Measurements from ENCODE around the gene STXBP6. TPM values are rescaled to one million over a fixed set of nuclear protein-coding genes. Genes with fewer than 3 reads are reported as not detected.

STXBP6 gene
- total and polyA plus RNA-seq, 2 experiments from 2014 or later: 19.7 to 29.0 TPM

DNA sequence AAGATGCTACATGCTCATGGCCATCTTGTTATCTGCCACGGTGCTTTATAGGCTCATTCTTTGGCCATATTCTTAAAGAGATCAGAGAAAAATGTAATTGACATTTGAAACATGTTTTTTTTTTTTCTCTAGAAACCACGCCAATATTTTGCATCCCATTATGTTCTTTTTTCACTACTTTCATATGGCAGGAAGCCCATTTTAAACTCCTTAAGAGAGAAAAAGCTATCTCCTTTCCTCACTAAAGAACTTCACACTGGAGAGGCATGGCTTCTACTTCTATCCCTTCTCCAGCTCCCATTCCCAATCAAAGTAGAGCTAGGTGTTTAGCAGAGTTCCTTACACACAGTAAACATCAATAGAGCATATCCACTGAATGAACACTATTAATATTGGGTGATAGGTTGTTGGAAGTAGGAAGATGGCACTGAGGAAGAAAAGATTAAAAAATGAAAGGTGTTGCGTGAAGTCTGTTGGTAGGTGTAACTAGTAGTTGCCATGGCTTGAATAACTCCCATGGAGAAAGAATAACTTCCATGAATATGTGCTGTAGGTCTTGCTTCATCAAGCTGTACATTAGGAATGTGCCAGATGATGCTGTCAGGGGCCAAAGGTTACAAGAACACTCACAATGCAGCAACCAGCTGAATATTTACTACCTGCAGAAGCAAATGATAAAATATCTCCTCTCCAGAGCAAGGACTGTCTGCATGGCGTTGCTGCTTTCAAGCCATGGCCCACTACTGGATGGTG is 178.8 kb downstream of the STXBP6 start (continued):
- TF ChIP-seq, protein P1, sequence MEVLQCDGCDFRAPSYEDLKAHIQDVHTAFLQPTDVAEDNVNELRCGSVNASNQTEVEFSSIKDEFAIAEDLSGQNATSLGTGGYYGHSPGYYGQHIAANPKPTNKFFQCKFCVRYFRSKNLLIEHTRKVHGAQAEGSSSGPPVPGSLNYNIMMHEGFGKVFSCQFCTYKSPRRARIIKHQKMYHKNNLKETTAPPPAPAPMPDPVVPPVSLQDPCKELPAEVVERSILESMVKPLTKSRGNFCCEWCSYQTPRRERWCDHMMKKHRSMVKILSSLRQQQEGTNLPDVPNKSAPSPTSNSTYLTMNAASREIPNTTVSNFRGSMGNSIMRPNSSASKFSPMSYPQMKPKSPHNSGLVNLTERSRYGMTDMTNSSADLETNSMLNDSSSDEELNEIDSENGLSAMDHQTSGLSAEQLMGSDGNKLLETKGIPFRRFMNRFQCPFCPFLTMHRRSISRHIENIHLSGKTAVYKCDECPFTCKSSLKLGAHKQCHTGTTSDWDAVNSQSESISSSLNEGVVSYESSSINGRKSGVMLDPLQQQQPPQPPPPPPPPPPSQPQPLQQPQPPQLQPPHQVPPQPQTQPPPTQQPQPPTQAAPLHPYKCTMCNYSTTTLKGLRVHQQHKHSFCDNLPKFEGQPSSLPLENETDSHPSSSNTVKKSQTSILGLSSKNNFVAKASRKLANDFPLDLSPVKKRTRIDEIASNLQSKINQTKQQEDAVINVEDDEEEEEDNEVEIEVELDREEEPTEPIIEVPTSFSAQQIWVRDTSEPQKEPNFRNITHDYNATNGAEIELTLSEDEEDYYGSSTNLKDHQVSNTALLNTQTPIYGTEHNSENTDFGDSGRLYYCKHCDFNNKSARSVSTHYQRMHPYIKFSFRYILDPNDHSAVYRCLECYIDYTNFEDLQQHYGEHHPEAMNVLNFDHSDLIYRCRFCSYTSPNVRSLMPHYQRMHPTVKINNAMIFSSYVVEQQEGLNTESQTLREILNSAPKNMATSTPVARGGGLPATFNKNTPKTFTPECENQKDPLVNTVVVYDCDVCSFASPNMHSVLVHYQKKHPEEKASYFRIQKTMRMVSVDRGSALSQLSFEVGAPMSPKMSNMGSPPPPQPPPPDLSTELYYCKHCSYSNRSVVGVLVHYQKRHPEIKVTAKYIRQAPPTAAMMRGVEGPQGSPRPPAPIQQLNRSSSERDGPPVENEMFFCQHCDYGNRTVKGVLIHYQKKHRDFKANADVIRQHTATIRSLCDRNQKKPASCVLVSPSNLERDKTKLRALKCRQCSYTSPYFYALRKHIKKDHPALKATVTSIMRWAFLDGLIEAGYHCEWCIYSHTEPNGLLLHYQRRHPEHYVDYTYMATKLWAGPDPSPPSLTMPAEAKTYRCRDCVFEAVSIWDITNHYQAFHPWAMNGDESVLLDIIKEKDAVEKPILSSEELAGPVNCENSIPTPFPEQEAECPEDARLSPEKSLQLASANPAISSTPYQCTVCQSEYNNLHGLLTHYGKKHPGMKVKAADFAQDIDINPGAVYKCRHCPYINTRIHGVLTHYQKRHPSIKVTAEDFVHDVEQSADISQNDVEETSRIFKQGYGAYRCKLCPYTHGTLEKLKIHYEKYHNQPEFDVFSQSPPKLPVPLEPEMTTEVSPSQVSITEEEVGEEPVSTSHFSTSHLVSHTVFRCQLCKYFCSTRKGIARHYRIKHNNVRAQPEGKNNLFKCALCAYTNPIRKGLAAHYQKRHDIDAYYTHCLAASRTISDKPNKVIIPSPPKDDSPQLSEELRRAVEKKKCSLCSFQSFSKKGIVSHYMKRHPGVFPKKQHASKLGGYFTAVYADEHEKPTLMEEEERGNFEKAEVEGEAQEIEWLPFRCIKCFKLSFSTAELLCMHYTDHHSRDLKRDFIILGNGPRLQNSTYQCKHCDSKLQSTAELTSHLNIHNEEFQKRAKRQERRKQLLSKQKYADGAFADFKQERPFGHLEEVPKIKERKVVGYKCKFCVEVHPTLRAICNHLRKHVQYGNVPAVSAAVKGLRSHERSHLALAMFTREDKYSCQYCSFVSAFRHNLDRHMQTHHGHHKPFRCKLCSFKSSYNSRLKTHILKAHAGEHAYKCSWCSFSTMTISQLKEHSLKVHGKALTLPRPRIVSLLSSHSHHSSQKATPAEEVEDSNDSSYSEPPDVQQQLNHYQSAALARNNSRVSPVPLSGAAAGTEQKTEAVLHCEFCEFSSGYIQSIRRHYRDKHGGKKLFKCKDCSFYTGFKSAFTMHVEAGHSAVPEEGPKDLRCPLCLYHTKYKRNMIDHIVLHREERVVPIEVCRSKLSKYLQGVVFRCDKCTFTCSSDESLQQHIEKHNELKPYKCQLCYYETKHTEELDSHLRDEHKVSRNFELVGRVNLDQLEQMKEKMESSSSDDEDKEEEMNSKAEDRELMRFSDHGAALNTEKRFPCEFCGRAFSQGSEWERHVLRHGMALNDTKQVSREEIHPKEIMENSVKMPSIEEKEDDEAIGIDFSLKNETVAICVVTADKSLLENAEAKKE (CRISPR knock-in tag; IDR thresholded peaks at IDR 0.05): no peak

DNA sequence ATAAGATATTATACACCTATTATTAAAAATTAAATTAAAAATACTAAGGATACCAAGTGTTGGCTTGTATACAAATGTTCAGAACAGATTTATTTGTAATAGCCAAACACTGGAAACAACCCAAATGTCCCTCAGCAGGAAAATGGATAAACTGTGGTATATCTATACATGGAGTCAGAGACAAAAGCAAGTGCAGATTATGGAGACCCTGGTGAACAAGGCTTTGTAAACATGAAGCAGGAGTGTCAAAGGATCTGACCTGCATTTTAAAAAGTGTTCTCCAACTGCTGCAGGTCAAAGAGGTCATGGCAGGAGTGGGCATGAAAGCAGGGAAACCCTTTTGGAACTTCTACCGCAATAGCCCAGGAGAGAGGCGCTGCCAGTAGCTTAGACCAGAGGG is 181.6 kb downstream of the STXBP6 start:
- no peak overlapping the region for H3K4me3 ChIP-seq
- Mint-ChIP-seq H3K36me3 (ENCODE audit: low read depth) (no peaks in the 10 kb centered on the region), H3K27me3 (ENCODE audit: insufficient read depth, low read depth, poor library complexity) (peaks cover 6% of the 10 kb centered on the region), H3K9me3 (no peaks in the 10 kb centered on the region), H3K4me3 (no peak overlapping the region), H3K27ac (no peak overlapping the region), H3K4me1 (peaks cover 12% of the 10 kb centered on the region)
- H2AFZ ChIP-seq: no peak overlapping the region
- no peak overlapping the region for H3K4me2 ChIP-seq
- H3F3A ChIP-seq (replicated peaks; ENCODE audit: low read depth): no peaks in the 10 kb centered on the region
- no peaks in the 10 kb centered on the region for H3K27me3 ChIP-seq (ENCODE audit: insufficient read depth)
- no peak overlapping the region for H3K27ac ChIP-seq (ENCODE audit: low read depth)
- no peaks in the 10 kb centered on the region for H4K20me1 ChIP-seq (replicated peaks; ENCODE audit: insufficient read depth)
- peaks cover 7% of the 10 kb centered on the region for H3K9me2 ChIP-seq (ENCODE audit: insufficient read depth)
- no peak for DNase-seq (ENCODE audit: low spot score)
- H3K79me2 ChIP-seq (replicated peaks; ENCODE audit: insufficient read depth): no peaks in the 10 kb centered on the region
- H3K36me3 ChIP-seq (ENCODE audit: insufficient read depth): no peaks in the 10 kb centered on the region
- H3K4me1 ChIP-seq (ENCODE audit: insufficient read depth): no peaks in the 10 kb centered on the region
- ATAC-seq: no peak
- no peak for TF ChIP-seq STAT1 (IDR thresholded peaks at IDR 0.05; ENCODE audit: unreplicated experiment)
- TF ChIP-seq, protein P1 (CRISPR knock-in tag; IDR thresholded peaks at IDR 0.05): no peak
- no peak for TF ChIP-seq CREB1 (CRISPR knock-in tag; IDR thresholded peaks at IDR 0.05; ENCODE audit: low read depth)
- TF ChIP-seq, protein P2, sequence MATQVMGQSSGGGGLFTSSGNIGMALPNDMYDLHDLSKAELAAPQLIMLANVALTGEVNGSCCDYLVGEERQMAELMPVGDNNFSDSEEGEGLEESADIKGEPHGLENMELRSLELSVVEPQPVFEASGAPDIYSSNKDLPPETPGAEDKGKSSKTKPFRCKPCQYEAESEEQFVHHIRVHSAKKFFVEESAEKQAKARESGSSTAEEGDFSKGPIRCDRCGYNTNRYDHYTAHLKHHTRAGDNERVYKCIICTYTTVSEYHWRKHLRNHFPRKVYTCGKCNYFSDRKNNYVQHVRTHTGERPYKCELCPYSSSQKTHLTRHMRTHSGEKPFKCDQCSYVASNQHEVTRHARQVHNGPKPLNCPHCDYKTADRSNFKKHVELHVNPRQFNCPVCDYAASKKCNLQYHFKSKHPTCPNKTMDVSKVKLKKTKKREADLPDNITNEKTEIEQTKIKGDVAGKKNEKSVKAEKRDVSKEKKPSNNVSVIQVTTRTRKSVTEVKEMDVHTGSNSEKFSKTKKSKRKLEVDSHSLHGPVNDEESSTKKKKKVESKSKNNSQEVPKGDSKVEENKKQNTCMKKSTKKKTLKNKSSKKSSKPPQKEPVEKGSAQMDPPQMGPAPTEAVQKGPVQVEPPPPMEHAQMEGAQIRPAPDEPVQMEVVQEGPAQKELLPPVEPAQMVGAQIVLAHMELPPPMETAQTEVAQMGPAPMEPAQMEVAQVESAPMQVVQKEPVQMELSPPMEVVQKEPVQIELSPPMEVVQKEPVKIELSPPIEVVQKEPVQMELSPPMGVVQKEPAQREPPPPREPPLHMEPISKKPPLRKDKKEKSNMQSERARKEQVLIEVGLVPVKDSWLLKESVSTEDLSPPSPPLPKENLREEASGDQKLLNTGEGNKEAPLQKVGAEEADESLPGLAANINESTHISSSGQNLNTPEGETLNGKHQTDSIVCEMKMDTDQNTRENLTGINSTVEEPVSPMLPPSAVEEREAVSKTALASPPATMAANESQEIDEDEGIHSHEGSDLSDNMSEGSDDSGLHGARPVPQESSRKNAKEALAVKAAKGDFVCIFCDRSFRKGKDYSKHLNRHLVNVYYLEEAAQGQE (IDR thresholded peaks at IDR 0.05; ENCODE audit: unreplicated experiment): no peak

All from GM23338 (cell line).